ENCODE measurements around the gene CDH19. TPM values are rescaled to one million over a fixed set of nuclear protein-coding genes. Genes with fewer than 3 reads are reported as not detected.
"Not testable (repeated sequence)": the region's sequence is repeated elsewhere in the genome, so short reads cannot be mapped to it uniquely, and the experiment has no call there.

The CDH19 gene
- polyA plus RNA-seq, 10 donors = 1.2 to 4.6 (median 1.9) TPM

DNA sequence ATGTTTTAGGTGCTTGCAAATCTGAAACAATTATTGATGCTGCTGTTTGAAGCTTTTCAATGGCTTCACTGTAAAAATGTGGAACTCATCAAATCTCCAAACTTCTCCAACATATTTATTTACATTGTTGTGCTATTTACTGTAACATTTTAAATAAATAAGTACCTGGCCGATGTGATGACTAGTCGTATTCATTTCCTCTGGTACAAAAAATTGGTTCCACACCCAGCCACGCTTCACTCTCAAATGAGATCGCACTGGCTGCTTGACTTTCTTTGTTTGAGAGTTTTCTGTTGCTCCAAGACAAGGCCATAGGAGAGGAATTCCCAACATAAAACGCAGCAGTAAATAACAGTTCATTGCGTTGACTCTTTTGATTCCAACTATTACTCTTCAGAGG, 32.0 kb downstream of the CDH19 start:
- peak in 1 of 3 donors; percentile 7 for DNase-seq

DNA sequence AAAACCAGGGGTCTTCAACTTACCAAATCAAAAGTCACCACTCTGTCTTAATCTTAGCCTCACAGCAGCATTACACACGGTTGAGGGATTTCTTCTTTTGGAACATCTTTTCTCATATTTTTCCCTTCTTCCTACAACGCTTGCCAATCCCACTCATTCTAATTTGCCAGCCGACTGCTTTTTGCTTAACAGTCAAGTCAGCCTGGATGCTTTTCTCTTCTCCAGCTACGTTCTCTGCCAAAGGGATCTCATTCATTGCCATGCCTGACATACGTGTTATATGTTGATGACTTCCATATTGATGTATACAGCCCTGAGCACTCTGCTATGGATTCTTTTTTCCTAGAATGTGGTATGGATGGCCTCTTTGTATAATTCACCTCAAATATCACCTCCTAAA, 37.3 kb downstream of the CDH19 start:
- no peak for DNase-seq

- DNase-seq = no peak
Observed at GRCh38 chr18:66564236-66564635, 39.7 kb downstream of the CDH19 start.

DNA sequence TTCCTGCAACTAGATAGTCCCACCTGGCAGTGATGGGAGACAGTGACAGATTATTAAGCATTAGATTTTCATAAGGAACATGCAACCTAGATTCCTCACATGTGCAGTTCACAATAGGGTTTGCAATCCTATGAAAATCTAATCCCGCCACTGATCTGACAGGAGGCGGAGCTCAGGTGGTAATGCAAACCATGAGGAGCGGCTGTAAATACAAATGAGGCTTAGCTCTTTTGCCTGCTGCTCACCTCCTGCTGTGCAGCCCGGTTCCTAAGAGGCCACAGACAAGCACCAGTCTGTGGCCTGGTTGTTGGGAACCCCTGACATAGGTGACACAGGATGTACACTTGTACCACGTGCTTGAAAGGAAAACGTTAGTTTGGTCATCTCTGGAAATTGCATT, 41.6 kb downstream of the CDH19 start:
- no peak for DNase-seq

DNA sequence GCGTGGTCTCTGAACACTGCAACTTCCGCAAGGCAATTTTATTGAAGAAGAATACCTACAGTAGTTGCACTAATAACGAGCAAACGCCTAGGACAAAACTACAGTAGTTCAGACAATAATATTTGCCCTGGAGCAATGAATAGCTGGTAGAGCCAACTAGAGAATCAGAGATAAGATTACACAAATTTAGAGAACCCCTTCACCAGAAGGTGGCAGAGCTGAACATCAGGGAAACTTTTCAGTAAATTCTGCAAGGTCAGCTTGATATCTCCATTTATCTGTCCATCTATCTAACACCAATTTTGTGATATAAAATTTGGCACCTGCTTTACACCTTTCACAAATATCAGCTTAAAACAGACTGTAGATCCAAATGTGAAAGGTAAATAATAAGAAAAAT, 43.8 kb downstream of the CDH19 start:
- peak in 1 of 3 donors; percentile 2 for DNase-seq

- no peak for DNase-seq
Observed at GRCh38 chr18:66558773-66559172, 45.1 kb downstream of the CDH19 start.

GRCh38 chr18:66557091-66557490, 46.8 kb downstream of the CDH19 start:
- no peak for DNase-seq

GRCh38 chr18:66555585-66555984, 48.3 kb downstream of the CDH19 start:
- no peak for DNase-seq

DNA sequence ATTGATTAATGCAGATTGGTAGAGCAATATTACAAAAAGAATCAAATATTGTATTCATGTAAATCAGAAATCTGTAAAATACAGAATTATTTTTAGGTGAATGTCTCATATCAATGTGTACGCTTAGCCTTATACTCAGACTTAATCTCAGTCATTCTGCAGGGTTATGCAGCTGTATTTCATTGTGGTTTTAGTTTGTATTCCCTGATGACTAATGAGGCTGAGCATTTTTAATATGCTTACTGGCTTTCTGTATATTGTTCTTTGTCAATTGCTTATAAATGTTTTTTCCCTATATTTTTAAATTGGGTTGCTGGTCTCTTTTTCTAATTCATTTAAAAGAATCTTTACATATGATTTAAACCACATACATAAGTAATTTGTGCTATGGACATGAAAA, 50.1 kb downstream of the CDH19 start:
- DNase-seq = peak in 1 of 3 donors; percentile 17

DNA sequence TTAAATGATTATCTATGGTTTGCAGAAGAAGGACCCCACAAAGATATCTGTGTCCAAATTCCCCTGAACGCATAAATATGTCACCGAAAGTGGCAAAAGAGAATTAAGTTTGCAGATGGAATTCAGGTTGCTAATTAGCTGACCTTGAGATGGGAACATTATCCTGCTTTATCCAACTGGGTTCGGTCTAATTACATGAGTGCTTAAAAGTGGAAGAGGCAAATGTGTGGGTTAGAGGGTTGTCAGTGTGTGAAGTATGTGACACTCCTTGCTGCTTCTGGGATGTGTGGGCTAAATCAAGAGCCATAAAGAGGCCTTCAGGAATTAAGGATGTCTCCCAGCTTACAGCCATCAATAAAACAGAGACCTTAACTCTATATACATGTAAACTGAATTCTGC, 53.5 kb downstream of the CDH19 start:
- DNase-seq = no peak

DNA sequence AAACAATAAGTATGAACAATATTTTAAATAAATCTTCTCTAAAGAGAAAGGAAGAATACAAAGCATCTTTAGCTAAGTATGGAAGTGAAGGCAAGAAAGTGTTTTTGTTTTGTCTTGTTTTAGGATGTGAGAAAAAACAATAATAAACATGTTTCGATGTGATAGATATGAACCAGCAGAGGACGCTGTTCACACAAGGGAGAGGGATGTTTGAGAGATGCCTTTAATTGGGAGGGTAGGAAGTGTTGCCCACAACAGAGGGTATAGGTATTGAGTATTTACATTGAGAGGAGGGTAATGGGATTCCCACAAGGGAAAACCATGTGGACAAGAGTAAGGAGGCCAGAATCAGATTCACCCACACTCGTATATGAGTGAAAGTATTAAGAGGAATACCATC, 55.1 kb downstream of the CDH19 start:
- DNase-seq = no peak

DNA sequence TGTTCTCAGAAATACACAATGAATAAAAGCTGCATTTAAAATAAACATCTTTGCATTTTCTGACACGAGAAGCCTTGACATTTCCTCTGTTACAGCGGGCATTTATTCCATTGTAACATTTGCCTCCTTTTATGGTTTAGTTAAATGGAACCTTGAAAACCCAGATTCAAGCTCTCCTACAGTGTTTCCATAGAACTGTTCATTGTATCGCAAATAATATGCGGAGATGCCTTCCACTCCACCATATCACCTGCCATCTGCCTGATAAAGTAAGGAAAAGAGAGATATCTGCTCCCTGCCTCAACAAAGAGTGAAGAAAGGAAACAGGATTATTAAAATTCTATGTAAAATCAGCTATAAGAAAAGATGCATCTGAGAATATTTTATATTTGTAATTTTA, 69.8 kb downstream of the CDH19 start:
- DNase-seq = no peak

DNA sequence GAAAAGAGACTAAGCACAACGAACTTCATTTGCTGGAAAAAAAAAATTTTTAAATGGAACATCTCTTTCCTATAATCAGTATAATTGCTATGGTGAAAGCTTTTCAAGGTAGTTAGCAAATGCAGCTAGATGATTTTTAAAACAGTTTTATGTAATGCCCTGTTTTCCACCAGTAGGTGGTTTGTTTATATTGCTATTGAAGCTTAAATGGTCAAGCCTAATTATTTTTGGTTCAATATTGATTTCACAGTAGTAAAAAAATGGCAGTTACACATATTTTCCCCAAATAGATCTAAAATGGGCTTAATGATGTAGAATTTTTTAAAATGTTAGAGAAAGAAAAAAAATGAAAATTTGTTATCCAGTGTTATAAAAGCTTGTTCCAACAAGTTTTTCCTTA, 70.2 kb downstream of the CDH19 start:
- DNase-seq = no peak

DNA sequence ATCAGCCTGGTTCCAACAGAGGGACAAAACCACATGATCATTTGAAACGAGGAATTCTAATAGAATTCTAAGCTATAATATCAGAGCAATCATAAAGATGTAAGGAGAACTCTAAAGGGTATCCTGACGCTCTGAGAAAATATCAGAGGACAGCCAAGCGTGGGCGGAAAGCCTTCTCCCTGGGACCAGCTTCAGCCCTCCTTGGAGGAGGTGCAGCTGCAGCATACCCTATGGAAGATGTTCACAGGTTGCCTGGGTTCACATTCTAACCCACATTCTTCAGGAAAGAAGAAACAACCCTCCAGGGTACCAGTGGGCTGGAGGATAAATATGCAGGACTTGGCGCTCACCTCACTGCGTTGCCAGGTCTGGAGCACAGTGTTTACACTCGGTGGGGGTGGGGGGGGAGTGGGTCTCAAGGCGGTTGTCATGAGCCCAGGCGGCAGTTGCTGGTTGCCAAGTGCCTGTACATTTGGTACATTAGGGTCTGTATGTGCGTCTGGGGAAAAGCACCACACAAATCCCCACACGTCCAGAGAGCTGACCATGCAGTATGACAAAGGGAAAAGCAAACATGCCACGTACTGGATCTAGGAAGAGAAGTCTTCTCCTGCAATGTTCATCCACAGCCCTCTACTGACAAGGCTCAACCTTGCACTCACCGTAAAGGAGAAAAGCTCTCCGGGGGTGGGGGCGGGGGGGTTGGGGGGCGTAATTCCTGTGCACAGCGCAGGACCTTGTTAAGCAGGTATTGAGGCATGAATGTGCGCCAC, 80.5 kb downstream of the CDH19 start:
- DNase-seq = no peak

GRCh38 chr18:66513996-66514395, 89.9 kb downstream of the CDH19 start:
- DNase-seq = no peak

DNA sequence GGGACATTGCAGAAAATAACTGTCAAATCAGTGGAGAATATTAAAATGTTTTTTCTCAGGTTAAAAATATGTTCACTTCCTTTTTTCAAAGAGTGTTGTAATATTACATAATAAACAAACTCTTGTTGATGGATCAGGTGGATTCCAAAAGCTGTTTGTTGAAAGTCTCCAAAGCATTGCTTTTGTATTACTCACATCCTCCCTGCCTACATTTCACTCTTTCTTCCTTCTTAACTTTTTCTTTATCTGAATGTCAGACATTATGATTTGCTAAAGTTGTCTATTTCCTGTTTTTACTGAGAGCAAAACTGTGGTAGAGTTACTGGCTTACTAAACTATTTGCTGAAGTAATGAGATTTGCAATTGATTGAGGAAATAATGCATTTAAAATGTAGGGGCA, 92.1 kb downstream of the CDH19 start:
- no peak for DNase-seq

DNA sequence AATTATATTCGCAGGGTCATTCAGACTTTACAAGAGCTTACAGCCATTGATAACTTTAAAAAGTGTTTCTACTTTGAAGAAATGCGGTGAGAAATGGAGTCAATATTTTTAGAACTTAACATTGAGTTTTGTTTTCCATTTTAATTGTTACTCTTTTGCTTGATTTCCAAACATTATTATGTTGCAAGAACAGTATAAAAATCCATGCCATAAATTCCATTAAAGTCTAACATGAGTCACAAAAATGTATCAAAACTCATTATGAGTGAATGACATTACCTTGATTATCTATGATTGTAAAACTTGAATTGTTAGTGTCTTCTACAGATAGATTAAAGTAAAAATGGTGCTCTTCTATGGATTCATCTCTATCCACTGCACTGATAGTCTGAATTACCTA, 92.6 kb downstream of the CDH19 start:
- no peak for DNase-seq

DNA sequence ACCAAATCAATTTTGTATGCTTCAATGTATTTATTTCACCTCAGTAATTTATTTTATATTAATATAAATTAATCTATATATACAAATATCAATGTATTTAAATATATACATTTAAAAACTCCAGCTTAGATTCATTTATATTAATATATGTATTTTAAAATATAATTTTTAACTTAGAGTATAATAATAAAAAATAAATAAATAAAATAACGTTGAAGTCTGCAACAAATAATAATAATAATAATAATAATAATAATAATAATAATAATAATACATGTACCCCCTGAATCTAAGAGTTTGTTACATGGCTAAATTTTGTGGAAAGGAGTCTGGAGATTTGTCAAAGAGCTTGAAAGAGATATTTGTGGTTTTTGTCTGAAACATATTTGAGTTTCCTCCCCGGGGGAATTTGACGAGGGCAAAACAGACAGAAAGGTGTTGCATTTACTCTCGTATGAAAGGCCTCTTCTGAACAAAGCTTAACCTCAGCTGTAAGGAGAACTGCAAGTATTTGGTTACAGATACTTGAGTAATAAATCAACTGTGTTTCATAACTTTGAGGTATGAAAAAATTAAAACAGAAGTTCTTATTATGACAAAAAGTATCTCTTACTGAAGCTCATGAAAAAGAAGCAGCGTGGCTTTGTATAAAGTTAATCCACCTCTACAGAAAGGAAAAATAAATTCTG, 93.4 kb downstream of the CDH19 start:
- DNase-seq = no peak

- DNase-seq = no peak
Observed at GRCh38 chr18:66508937-66509336, 95.0 kb downstream of the CDH19 start.

DNA sequence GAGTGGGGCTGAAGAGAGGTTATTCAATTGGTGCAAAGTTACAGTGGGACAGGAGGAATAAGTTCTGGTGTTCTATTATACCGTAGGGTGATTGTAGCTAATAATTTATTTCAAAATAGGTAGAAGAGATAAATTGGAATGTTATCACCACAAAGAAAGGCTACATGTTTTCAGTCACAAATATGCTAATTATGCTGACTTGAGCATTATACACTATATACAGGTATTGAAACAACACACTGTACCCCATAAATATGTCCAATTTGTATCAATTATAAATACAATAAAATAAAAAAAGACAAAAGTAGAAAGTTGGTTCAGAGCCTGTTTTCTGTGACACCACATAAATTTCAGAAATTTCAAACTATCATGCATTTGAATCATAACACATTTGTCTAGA, 97.7 kb downstream of the CDH19 start:
- DNase-seq = no peak

DNA sequence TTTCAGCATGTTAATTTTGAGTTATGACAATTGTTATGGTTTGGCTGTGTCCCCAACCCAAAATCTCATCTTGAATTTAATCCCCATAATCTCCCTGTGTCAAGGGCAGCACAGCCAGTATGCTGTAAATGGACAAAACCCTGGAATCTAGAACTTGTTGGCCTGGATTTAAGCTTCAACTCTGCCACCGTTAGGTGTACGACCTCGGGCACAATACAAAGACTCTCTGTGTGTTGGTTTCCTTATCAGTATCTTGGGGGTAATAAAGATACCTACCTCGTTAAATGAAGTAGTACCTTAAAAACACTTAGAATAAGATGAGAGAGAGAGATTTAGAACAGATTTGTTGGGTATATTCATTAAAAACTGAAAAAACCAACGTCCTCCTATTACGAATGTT, 106.5 kb downstream of the CDH19 start:
- DNase-seq = no peak

- peak; percentile 24 to 54 (median 29) for DNase-seq
Observed at GRCh38 chr18:66495844-66496243, 108.0 kb downstream of the CDH19 start.

GRCh38 chr18:66473882-66474281, 130.0 kb downstream of the CDH19 start:
- DNase-seq = no peak

DNA sequence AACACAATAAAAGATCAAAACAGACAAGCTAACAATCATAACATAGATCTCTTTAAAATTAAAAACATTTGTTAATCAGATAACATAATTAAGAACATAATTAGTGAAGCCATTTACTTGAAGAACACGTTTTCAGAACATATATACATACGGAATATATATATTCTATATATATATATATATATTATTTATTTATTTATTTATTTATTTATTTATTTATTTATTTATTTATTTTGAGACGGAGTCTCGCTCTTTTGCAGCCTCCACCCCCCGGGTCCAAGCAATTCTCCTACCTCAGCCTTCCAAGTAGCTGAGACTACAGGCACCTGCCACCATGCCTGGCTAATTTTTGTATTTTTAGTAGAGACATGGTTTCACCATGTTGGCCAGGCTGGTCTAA, 137.7 kb downstream of the CDH19 start:
- not testable (repeated sequence) for DNase-seq

Measured in muscle of back (tissue), 11 donors.